SIG-M5 treated with dmso at 0.1 percent for 504 hours (cell line): ENCODE results near the gene HPS6.

Source experiments
- DNase-seq: peaks from one replicate; lab custom pipeline; 2025; ENCODE audit not compliant: unreplicated experiment; lab: John Stamatoyannopoulos, UW

The HPS6 gene

DNA sequence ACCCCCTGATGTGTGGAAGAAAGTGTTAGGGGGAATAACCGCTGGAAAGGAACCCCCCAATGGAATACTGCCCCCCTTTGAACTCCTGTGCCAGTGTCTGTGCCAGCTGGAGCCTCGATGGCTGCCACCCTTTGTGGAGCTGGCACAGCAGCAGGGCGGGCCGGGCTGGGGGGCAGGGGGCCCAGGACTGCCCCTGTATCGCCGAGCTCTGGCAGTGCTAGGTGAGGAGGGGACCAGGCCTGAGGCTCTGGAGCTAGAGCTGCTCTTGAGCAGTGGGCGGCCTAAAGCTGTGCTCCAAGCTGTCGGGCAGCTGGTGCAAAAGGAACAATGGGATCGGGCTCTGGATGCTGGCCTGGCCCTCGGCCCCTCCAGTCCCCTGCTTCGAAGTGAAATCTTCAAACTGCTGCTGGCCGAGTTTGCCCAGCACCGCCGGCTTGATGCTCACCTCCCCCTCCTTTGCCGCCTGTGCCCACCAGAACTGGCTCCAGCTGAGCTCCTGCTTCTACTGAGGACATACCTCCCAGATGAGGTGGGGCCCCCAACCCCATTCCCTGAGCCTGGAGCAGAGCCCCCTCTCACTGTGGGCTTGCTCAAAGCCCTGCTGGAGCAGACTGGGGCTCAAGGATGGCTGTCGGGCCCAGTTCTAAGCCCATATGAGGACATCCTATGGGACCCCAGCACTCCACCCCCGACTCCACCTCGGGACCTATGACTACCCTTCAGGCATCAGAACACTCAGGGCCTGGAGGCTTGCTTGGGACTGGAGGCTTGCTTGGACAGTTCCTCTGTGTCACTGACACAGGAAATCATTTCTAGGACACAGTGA, 2.2 kb downstream of the HPS6 start:
- no peak for DNase-seq

DNA sequence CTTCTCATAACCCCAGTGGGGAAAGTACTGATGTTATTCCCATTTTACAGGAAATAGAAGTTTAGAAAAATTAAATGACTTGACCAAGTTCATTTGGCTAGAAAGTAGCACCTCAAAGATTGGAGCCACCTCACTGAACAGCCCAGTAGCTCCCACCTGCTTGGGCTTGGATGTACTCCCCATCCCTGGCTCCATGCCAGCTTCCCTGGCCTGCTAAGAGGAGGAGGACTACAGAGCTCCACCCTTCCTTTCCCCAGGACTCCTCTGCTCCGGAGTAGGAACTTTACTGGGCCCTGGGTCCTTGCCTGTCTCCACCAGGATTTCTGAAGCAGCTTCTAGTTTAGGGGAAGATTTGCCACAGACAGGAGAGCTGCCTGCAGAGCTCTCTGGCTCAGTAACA, 3.1 kb downstream of the HPS6 start:
- no peak for DNase-seq

DNA sequence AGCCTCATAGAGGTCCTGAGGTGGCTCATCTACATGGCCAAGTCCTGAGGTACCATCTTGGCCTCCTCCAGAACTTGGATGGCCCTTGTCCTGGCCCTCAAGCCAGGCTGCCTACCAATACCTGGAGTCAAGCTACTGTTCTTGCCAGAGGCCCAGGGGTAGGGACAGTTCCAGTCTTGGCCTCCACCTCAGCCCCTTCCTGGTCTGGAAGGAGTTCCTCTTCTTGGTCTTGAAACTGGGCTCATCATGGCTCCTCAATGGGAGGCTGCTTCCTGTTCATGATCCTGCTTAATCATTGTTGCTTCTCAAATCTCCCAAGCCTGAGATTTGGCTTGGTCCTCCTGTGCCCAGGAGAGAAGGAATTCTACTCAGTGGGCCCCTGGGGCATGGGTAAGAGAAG, 3.9 kb downstream of the HPS6 start:
- peak; percentile 19 for DNase-seq

- peak; percentile 75 for DNase-seq
These were observed 7.8 kb downstream of the HPS6 start for GRCh38 chr10:102072673-102073527.

GRCh38 chr10:102083541-102083940, 18.4 kb downstream of the HPS6 start:
- DNase-seq = no peak

- peak; percentile 31 for DNase-seq
These were observed 20.2 kb downstream of the HPS6 start for GRCh38 chr10:102085336-102085735.

GRCh38 chr10:102086196-102086595, 21.0 kb downstream of the HPS6 start:
- no peak for DNase-seq

DNA sequence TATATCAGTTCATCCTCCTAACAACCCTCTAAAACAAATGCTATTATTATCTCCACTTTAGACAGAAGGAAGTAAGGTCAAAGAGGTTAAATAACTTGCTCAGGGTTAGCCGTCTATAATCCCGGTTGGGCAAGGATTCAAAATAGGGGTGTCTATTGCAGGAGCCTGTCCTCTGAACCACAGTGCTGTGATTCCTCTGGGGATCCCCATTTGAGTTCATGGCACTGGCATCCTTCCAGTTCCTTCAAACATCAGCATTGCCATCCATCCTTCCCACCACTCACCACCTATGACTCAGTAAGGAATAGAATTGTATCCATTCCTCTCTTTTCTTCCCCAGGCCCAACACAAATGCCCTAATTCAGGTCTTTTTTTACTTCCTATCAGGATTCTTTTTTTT, 25.6 kb downstream of the HPS6 start:
- DNase-seq = no peak

DNA sequence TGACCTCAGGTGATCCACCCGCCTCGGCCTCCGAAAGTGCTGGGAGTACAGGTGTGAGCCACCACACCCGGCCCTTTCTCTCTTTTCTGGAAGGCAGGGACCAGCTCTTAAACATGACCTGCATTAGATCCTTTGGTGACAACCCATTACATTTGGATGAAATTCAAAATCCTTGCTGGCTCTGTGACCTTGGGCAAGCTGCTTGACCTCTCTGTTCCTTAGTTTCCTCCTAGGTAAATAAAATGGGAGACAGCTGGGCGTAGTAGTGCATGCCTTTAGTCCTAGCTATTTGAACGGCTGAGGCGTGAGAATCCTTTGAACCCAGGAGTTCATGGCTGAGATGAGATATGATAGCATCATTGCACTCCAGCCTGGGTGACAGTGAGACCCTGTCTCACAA, 31.3 kb downstream of the HPS6 start:
- no peak for DNase-seq

DNA sequence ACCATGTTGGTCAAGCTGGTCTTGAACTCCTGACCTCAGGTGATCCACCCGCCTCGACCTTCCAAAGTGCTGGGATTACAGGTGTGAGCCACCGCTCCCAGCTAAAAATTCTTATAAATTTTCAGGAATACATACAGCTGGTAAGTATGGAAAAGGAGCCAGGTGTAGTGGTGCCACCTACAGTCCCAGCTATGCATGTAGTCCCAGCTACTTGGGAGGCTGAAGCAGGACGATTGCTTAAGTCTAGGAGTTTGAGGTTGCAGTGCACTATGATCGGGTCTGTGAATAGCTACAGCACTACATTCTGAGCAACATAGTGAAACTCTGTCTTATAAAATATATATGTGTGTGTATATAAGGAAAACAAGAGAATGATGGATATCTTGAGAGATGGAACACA, 36.0 kb downstream of the HPS6 start:
- peak; percentile 13 for DNase-seq

- DNase-seq = no peak
These were observed 37.3 kb downstream of the HPS6 start for GRCh38 chr10:102102421-102102820.

DNA sequence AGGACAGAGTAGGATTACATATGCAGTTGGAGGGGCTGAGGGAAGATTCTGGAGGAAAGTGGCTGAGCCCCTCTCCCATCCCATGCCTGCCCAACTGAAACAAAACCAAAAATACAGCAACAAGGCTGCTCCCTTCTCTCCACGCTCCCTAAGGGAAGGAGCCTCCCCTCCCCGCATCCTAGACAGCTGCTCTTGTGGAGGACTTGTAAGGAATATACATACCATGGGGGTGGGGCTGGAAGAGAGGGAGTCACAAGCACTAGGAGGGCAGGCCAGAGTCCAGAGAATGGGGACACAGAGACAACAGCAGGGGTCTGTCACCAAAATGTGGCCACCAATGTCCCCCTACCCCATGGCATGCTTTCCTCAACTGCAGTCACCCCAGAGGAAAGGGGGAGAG, 41.8 kb downstream of the HPS6 start:
- no peak for DNase-seq

GRCh38 chr10:102109166-102110116, 44.3 kb downstream of the HPS6 start:
- DNase-seq = no peak

DNA sequence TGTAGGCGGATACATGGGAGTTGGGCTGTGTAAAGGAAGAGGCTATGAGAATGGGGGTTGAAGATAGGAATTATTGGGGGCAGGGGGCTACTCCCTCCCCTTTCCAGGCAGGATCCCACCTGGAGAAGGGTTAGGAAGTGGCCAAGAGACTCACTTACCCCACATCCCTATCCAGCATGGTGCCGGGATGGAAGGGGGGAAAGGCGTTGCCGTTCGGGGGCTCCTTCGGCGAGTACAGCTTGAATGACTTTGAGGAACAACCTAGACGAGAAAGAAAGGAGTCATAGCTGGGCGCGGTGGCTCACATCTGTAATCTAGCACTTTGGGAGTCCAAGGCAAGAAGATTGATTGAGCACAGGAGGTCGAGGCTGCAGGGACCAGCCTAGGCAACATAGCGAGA, 46.1 kb downstream of the HPS6 start:
- no peak for DNase-seq

DNA sequence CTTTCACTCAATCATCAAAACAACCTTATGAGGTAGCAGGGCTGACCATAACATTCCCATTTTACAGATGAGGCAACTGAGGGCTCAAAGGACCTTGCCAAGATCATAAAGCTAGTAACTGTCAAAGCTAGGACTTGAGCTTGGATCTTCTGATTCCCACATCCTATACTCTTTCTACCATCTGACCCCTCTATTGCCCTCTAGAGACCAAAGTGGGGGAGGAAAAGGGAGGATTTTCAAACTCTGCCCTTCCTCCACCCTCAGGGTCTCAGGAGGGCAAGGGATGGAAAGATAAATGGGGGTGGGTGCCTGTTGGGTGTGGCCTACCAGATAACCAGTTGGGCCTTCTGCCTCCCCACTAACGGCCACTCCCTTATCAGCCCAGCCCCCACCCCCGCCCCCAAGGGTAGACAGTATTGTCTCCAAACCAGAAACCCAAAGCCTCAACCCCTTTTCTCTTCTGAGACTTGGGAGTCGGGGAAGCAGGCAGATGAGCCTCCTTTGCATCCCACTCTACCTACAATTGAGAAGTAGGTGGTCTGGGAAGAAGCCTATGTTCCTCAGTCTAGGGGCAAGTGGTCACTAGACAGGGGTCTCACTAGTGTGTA, 47.2 kb downstream of the HPS6 start:
- DNase-seq = no peak

- DNase-seq = no peak
These were observed 48.3 kb downstream of the HPS6 start for GRCh38 chr10:102113261-102113955.

DNA sequence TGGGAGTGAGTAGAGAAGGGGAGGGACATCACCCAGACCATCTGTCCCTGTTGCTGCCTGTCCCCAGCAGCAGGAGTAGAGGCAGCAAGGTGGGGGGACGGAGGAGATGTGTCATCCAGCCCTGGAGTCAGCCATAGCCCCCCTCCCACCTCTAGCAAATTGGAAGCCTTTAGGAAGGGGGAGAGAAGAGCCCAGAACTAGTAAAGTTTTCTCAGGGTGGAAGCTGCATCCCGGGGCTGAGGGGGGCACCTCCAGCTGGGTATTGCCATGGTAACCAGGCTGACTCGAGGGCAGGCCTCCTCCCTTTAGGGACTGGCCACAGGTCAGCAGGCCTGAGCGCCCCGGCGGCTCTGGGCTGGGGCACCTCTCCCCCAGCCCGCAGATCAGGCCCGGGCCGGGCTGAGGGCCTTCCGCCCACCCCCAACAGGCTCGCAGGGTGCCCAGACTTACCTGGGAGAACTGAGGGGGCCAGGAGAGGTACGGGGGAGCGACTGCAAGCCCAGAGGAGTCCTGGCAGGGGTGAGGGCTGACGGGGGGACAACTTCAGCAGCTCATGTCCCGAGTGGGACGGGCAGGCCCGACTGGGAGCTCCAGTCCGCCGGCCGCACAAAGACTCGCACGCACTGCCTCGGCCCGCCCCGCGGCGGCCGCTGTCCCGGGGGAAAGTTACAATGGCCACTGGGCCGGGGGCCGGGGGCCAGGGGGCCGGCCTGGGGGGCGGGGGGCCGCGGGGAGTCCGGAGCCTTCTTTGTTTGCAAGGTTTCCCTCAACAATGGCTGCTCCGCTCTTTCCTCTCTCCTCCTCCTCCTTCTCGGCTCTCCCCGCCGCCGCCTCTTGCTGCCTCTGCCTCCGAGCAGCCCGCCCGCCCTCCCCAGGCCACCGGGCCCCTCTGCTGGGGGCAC, 49.1 kb downstream of the HPS6 start:
- no peak for DNase-seq

GRCh38 chr10:102114861-102115618, 49.9 kb downstream of the HPS6 start:
- peak; percentile 82 for DNase-seq
